OCI-M2 (cell line): ENCODE data around the gene GJA5.
A peak's percentile ranks its signal among the peaks of the same experiment; 100 is the strongest.

Source experiments
- DNase-seq: peaks from one replicate; lab custom pipeline; 2025; ENCODE audit not compliant: unreplicated experiment; lab: John Stamatoyannopoulos, UW

GJA5 gene

GRCh38 chr1:147729315-147729714, 31.1 kb downstream of the GJA5 start:
- no peak for DNase-seq

DNA sequence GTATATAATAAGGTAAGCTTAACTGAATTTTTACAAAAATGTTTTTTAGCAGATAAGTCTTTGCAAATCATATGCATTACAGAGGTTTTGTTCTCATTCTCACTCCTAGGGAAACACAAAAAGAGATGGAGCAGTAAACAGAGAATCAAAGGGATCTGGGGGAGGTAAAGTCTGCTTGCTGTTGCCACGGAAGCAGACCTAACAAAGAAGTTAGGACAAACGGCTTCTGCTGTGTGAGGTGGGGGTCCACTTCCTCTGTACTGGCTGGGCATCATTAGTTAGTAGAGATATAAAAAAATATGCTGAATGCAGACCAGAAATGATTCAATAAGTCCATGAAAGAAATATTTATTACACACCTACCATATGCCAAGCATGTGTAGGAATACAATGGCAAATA, 34.2 kb downstream of the GJA5 start:
- no peak for DNase-seq

DNA sequence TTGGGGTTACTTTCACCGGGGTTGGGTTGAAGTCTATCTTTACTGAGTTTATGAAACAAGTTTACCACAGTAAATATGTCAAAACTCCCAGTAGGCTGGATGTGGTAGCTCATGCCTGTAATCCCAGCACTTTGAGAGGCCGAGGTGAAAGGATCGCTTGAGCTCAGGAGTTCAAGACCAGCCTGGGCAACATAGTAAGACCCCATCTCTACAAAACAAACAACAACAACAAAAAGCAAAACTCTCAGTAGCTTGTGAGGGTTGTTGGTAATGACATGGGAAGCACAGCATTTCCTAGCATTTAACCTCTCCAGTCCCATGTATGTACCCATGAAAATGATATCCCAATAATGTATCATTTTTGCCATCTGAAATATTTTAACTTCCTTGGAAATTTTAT, 34.7 kb downstream of the GJA5 start:
- DNase-seq: no peak

DNA sequence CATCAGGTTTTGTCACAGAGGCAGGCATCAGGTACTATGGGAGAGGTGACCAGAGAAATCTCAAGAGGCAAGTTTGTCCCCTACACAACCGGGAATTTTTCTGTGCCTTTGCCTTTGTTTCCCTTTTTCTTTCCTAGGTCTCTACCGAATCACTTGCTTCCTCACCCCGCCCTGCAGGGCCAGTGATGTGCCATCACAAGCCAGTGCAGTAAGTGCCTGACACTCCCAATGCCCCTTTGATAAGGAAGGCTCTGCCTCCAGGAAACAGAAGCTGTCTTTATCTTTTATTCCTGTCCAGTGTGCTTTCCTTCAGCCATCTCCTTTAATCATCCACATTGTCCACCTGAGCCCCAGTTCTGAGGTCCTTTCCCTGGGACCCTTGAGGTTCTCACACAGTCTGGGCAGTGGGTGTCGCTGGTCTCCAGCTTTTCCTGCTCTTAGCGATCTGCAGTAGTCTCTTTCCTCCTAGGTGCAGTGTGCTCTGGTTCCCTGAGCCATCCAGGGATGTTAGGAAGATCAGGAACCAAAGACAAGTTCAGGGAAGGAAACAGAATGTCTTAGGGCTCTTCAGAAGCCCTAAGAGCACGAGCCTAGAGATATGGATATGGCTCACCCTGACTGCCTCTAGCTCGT, 36.6 kb downstream of the GJA5 start:
- DNase-seq: peak; percentile 3

GRCh38 chr1:147722124-147722523, 38.3 kb downstream of the GJA5 start:
- DNase-seq: no peak

DNA sequence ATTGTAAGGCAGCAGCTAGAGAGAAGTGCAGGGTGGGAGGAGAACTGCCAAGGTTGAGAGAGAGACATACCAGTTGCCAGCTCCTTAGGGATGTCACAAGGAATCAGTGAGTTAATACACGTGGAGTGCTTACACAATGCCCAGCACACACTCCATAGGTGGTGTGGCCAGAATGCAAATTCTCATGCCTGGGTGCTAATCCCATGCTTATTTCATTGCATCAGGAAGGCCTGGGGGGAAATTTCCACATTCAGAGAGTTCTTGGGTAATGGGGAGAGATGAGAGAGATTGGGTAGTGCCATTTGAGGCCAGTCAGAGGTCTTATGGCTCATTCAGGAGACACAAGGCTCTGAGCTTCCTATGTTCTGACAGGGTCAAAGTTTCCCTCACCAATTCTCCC, 38.7 kb downstream of the GJA5 start:
- no peak for DNase-seq

DNA sequence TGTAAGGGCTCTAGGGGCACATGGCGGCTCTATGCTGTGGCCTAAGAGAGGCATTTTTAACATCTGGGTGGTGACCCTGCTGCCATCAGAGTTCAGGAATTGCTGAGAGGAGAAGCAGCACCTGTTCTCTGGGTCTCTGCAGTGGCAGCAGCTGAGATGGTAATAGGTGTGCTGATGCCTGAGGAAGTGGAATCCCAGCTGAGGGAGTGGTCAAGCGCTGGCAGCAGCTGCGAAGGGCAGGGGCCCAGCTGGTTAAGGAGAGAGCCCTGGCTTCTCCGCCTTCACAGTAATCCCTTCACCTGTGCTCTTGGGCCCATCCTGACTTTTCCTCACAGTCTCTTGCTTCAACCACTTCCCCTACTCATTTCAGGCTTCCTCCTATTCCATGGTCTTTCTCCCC, 39.8 kb downstream of the GJA5 start:
- DNase-seq: no peak

GRCh38 chr1:147719711-147720225, 40.6 kb downstream of the GJA5 start:
- DNase-seq: no peak

- DNase-seq: no peak
Measured at GRCh38 chr1:147719029-147719698, 41.2 kb downstream of the GJA5 start.

DNA sequence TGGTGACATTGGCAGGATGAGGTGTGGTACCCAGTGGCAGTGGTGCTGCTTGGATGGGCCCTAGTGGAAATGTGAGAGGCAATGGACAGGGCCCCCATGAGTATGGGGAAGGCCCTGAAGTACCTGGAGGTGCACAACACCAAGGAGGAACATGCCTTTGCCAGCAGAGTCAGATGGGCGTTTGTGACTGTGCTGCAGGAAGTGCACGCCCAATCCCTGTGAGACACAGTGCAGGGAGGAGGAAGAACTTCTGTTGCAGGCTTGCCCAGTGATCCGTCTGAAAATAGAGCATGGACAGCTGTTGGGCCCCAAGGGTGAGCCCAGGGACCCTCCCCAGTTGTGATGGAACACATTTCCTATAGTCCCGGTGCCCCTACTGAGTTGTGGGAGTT, 42.7 kb downstream of the GJA5 start:
- no peak for DNase-seq

DNA sequence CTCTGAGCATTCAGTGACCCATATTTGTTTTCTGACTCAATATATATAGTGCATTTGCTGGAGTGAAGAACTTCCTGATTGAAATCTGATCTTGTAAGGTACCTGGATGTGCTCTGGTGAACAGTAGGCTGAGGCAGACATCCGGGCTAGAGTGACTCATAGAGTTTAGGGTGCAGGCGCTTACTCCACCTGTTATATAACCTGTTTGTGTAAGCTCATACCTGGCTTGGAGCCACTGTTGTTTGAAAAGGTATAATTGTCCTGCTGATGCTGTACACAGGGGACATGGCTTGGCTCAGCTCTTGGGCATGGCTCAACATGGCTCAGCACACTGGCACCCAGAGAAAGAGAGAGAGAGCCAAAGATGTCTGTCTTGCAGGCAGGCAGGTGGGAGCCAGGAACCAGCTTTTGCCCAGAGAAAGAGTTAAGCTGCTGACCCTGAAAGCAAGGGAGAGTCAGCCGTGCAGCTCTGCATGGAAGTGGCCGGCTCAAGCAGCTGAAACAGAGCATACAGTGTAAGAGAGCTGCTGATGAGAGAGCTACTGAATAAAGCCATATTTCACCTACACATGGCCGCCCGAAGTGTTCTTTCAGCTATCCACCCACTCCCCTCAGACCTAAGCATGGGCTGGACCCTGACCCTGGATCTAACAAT, 43.2 kb downstream of the GJA5 start:
- no peak for DNase-seq

- DNase-seq: no peak
Measured at GRCh38 chr1:147712605-147713004, 47.8 kb downstream of the GJA5 start.
